ENCODE data around the gene CLSTN1.

Gene CLSTN1

GRCh38 chr1:9822490-9822889 lies 1.3 kb downstream of the CLSTN1 start:
- TF ChIP-seq ZNF70 (CRISPR knock-in tag; IDR thresholded peaks at IDR 0.05) = no peak
- TF ChIP-seq GLIS3 (CRISPR knock-in tag; IDR thresholded peaks at IDR 0.05) = no peak
- no peak for TF ChIP-seq OSR1 (CRISPR knock-in tag; IDR thresholded peaks at IDR 0.05)
- no peak for TF ChIP-seq CSRNP3 (CRISPR knock-in tag; IDR thresholded peaks at IDR 0.05)
- TF ChIP-seq PATZ1 (CRISPR knock-in tag; IDR thresholded peaks at IDR 0.05; ENCODE audit: borderline replicate concordance) = no peak
- TF ChIP-seq ESRRG (CRISPR knock-in tag; IDR thresholded peaks at IDR 0.05) = no peak
- TF ChIP-seq CREB5 (CRISPR knock-in tag; IDR thresholded peaks at IDR 0.05; ENCODE audit: low read depth) = no peak
- no peak for TF ChIP-seq ZFP3 (CRISPR knock-in tag; IDR thresholded peaks at IDR 0.05)
- ATAC-seq = 0 out of 3 replicates have a peak, but pooled peaks have one; percentile 14

- TF ChIP-seq ARNTL (CRISPR knock-in tag; IDR thresholded peaks at IDR 0.05; ENCODE audit: borderline replicate concordance, low read depth) (no peak), CSDC2 (CRISPR knock-in tag; IDR thresholded peaks at IDR 0.05) (no peak), ZNF565 (CRISPR knock-in tag; conservative IDR thresholded peaks at IDR 0.05; ENCODE audit: low read depth) (no peak), PPARA (CRISPR knock-in tag; IDR thresholded peaks at IDR 0.05; ENCODE audit: borderline replicate concordance) (no peak)
- no peak for ATAC-seq
Observed at GRCh38 chr1:9821710-9822109, 2.1 kb downstream of the CLSTN1 start.

- no peak for ATAC-seq
- TF ChIP-seq CSRNP3 (CRISPR knock-in tag; IDR thresholded peaks at IDR 0.05) (no peak), OSR1 (CRISPR knock-in tag; IDR thresholded peaks at IDR 0.05) (no peak), ISL1 (CRISPR knock-in tag; IDR thresholded peaks at IDR 0.05) (no peak), ZNF70 (CRISPR knock-in tag; IDR thresholded peaks at IDR 0.05) (no peak), SNAI2 (CRISPR knock-in tag; IDR thresholded peaks at IDR 0.05) (no peak), BACH2 (CRISPR knock-in tag; IDR thresholded peaks at IDR 0.05; ENCODE audit: borderline replicate concordance) (no peak), GLIS3 (CRISPR knock-in tag; IDR thresholded peaks at IDR 0.05) (no peak), ZFP30 (CRISPR knock-in tag; IDR thresholded peaks at IDR 0.05) (no peak), ZNF565 (CRISPR knock-in tag; conservative IDR thresholded peaks at IDR 0.05; ENCODE audit: low read depth) (no peak)
Observed at GRCh38 chr1:9820521-9820920, 3.2 kb downstream of the CLSTN1 start.

- no peak for ATAC-seq
Observed at GRCh38 chr1:9817734-9818133, 6.0 kb downstream of the CLSTN1 start.

More at GRCh38 chr1:9817734-9818133, 6.0 kb downstream of the CLSTN1 start:
- no peak for TF ChIP-seq ARNTL (CRISPR knock-in tag; IDR thresholded peaks at IDR 0.05; ENCODE audit: borderline replicate concordance, low read depth)
- no peak for TF ChIP-seq ZFP30 (CRISPR knock-in tag; IDR thresholded peaks at IDR 0.05)
- TF ChIP-seq TOX (CRISPR knock-in tag; IDR thresholded peaks at IDR 0.05; ENCODE audit: borderline replicate concordance) = no peak
- no peak for TF ChIP-seq PPARA (CRISPR knock-in tag; IDR thresholded peaks at IDR 0.05; ENCODE audit: borderline replicate concordance)
- TF ChIP-seq ZNF565 (CRISPR knock-in tag; conservative IDR thresholded peaks at IDR 0.05; ENCODE audit: low read depth) = no peak
- TF ChIP-seq TSHZ2 (CRISPR knock-in tag; IDR thresholded peaks at IDR 0.05) = no peak
- no peak for TF ChIP-seq TCF4 (CRISPR knock-in tag; IDR thresholded peaks at IDR 0.05; ENCODE audit: borderline replicate concordance)
- TF ChIP-seq OSR1 (CRISPR knock-in tag; IDR thresholded peaks at IDR 0.05) = no peak
- TF ChIP-seq ZNF8 (CRISPR knock-in tag; IDR thresholded peaks at IDR 0.05) = no peak
- TF ChIP-seq ZNF70 (CRISPR knock-in tag; IDR thresholded peaks at IDR 0.05) = no peak
- no peak for TF ChIP-seq PATZ1 (CRISPR knock-in tag; IDR thresholded peaks at IDR 0.05; ENCODE audit: borderline replicate concordance)
- TF ChIP-seq ZFP3 (CRISPR knock-in tag; IDR thresholded peaks at IDR 0.05) = no peak
- TF ChIP-seq ZC3H10 (CRISPR knock-in tag; IDR thresholded peaks at IDR 0.05) = no peak
- no peak for TF ChIP-seq BACH2 (CRISPR knock-in tag; IDR thresholded peaks at IDR 0.05; ENCODE audit: borderline replicate concordance)
